ENCODE measurements around the gene ZNF516.

Gene ZNF516

DNA sequence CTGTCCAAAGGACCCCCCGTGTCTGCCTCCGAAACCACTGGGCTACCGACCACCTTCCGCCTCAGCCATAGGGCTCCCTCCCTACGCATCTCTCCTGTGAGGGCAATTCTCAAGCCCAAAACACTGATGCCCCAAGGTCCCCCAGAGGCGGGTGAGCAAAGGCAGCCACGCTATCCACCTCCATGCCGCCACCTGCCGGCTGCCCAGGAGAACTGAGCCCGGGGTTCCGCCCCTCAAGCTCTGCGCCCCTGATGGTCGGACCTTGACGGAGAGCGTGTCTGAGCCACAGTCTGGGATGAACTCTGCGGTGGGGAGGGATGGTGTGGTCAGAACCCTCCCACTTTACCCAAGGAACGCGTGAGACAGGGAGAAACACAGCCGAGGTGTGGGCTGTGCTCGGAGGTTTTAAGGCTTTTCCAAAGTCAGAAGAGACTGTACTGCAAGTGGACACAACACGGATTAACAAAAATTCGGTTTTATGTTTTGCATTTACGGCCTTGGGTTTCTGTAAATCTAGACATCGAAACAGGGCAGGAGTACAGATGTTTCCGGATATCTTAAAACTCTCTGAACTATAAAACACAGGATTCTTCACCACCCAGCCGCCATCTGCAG, 114.1 kb downstream of the ZNF516 start:
- peak; percentile 36 for DNase-seq (ENCODE audit: low spot score)

GRCh38 chr18:76380127-76380729, 114.8 kb downstream of the ZNF516 start:
- no peak for DNase-seq (ENCODE audit: low spot score)

DNA sequence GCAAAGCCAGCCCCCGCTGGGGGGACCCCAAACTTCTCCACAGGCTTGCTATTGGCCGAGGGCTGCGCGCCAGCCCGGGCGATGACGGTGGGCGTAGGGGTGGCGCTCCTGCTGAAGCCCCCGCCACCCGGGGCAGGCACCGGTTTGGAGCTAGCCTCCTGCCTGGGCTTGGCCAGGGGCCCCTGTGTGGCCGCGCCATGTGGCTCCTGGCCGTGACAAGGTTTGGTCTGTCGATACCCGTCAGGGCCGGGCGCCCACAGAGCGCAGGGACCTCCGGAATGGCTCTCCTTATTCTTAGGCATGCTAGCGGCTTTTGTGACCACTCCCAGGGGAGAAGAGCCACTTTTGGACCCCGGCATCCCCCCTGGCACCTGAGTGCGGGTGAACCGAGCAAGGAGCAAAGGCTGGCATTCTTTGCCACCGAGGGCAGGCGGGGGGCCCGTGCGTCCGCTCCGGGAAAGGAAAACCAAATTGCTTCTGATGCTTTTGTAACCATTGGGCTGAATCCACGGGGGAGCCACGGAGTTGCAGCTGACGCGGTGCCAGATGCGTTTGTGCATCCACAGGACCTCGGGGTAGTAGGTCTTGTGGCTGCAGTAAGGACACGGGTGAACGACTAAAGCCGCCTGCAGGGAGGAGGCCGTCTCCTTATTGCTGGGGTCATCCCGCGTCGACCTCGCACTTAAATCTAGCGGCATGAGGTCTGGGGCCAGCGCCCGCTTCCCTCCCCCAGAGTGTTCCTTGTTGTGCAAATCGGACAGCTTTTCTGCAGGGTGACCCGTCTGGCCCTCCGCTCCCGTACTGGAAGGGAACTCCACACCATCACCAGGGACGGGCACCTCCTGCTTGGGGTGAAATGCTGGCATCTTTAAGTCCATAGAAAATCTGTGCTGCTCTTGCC, 115.6 kb downstream of the ZNF516 start:
- DNase-seq (ENCODE audit: low spot score), result no peak

- no peak for DNase-seq (ENCODE audit: low spot score)
These were observed 116.4 kb downstream of the ZNF516 start for GRCh38 chr18:76378526-76379215.

DNA sequence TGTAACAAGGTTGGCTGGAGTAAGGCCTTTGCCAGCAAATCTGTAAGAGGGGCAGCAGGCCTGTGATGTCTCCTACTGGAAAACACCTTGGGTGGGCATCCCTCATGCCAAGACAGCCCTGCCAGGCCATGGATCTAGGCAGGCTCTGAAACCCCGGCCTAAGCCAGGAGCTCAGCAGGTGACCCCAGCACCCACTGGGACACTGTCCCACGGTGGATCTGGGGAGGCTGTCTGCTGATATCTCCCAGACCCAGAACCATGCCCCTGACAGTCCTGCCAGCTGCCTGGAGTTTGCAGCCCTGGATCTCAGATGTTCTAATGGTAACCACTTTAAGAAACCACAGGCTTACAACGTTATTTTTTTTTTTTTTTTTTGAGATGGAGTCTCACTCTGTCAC, 117.7 kb downstream of the ZNF516 start:
- no peak for DNase-seq (ENCODE audit: low spot score)

- DNase-seq (ENCODE audit: low spot score), result no peak
These were observed 118.2 kb downstream of the ZNF516 start for GRCh38 chr18:76376668-76377358.

DNA sequence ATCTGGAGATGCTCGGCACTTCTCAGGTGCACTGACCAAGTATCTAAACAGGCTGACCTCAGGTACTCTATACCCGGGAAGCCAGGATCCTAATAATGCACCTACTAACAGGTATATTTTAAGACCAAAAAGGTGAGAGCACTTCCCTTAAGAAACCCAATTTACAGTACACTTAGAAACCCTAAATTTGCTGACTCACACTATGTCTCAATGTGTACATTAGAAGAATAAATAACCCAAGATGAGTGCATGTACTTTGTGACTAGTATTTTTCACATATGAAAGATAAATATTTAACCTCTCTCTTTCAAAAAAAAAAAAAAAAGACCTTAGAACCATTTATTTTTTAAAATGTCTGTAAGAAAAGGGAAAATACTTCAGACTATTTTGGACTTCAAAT, 118.8 kb downstream of the ZNF516 start:
- no peak for DNase-seq (ENCODE audit: low spot score)

GRCh38 chr18:76374330-76375281, 120.4 kb downstream of the ZNF516 start:
- no peak for DNase-seq (ENCODE audit: low spot score)

- DNase-seq (ENCODE audit: low spot score), result no peak
These were observed 121.7 kb downstream of the ZNF516 start for GRCh38 chr18:76373297-76373696.

DNA sequence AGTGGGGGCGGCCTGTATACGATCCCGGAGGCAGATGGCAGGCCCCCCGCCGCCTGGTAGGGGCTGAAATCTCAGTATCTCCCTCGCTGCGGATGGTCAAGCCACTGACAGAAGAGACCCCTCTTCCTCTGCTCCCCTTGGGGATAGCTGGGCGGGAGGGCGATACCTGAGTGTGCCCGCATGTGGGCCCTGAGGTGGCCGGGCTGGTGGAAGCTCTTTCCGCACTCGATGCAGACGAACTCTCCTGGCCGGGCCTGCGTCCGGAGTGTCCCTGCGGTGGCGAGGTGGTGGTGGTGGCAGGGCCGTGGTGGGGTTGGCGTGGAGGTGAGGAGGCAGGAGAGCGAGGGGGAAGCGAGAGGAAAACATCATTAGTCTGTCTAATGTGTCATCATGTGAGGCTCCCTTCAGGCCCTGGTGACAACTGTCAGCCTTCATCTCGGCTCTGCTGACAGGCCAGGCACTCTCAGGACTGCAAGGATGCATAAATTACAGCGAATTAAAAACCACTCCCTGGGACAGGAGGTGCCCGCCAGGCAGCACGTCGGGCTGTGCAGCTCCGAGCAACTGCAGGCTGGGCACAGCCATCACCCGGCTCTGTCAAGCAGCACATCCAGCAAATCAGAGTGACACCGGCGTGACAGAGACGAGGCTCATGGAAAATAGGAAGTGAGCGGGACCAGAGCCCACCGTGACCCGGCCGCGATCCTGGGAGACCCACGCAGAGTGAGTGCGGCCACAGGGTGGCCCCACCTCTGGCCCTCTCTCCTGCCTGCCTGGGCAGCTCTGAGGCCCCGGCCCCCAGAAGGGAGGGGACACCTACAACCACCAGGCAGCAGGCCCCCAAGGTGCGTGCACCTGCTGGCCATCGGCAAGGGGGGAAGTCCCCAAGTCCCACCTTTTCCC, 123.5 kb downstream of the ZNF516 start:
- DNase-seq (ENCODE audit: low spot score), result no peak

DNA sequence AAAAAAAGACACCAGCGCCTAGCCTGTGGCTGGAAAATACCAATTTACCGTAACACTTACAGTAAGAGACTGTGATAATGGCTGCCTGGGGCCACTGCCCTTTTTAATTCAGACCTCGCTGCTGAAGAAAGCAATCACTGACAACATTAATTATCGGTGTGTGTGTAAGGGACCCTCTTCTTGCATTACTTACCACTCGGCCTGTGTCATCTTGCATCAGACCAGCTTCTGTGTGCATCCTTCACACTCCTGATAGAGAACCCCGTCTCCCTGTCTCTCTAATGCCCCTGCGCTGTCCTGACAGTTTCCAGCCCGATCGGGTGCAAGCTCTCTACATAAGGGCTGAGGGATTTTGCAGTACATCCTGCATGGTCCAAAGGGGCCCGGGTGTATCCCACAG, 124.4 kb downstream of the ZNF516 start:
- no peak for DNase-seq (ENCODE audit: low spot score)

- DNase-seq (ENCODE audit: low spot score), result no peak
These were observed 124.8 kb downstream of the ZNF516 start for GRCh38 chr18:76370201-76370600.

DNA sequence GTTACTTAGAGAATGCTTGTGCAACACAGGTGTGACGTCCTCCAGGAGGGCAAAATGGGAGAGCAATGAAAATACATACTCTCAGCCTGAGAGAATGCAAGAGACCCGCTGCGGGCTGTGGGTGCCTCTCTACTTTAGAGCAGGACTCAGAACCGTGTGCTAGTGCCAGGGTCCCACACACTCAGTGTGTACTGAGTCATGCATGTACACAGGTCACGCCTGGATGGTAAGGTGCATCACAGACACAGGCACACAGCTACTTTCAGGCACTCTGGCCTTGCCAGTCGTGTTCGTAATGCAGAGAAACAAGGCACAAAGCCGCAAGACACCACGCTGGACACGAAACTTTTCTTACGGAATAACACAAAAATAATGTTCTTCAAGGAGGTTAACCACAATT, 125.3 kb downstream of the ZNF516 start:
- DNase-seq (ENCODE audit: low spot score), result no peak

- DNase-seq (ENCODE audit: low spot score), result no peak
These were observed 126.1 kb downstream of the ZNF516 start for GRCh38 chr18:76368976-76369375.

GRCh38 chr18:76368271-76368670, 126.8 kb downstream of the ZNF516 start:
- no peak for DNase-seq (ENCODE audit: low spot score)

GRCh38 chr18:76367168-76368125, 127.6 kb downstream of the ZNF516 start:
- no peak for DNase-seq (ENCODE audit: low spot score)

- no peak for DNase-seq (ENCODE audit: low spot score)
These were observed 129.5 kb downstream of the ZNF516 start for GRCh38 chr18:76365561-76365960.

Data from GM03348 (cell line).